Chondrocyte (in vitro differentiated cells): ENCODE results near the gene NELL1. TPM values are rescaled to one million over a fixed set of nuclear protein-coding genes. Genes with fewer than 3 reads are reported as not detected.

ENCODE experiments used
- DNase-seq: peaks from one replicate; pipeline ENCODE4 v3.0.0; 2021; ENCODE audit warnings: mixed read lengths, low spot score
- H3K27ac Mint-ChIP-seq: one replicate; pipeline ENCODE4 v1.8.0; 2021; ENCODE audit warnings: mild to moderate bottlenecking, moderate library complexity, mixed read lengths; ENCODE audit not compliant: unreplicated experiment
- H3K27me3 Mint-ChIP-seq: 2 replicates; pipeline ENCODE4 v1.8.0; 2021; ENCODE audit warnings: low read depth, mixed read lengths
- H3K36me3 Mint-ChIP-seq: 2 replicates; pipeline ENCODE4 v1.8.0; 2021; ENCODE audit warnings: low read depth, mixed read lengths
- H3K4me1 Mint-ChIP-seq: 2 replicates; pipeline ENCODE4 v1.8.0; 2021; ENCODE audit warnings: low read depth, mild to moderate bottlenecking, mixed read lengths
- H3K4me3 Mint-ChIP-seq: one replicate; pipeline ENCODE4 v1.8.0; 2021; ENCODE audit warnings: mild to moderate bottlenecking, moderate library complexity, mixed read lengths; ENCODE audit not compliant: unreplicated experiment
- H3K9me3 Mint-ChIP-seq: 2 replicates; pipeline ENCODE4 v1.8.0; 2021; ENCODE audit warnings: low read depth, mixed read lengths
- CTCF ChIP-seq: fragments of 200-600 bp; sonication (generic); IDR thresholded peaks from 2 replicates; pipeline ENCODE4 v1.5.0; 2021; ENCODE audit warnings: antibody characterized with exemption, mild to moderate bottlenecking, moderate library complexity
- total RNA-seq: library from RNA; stranded (reverse); gene quantifications from 3 replicates; pipeline ENCODE4 v1.2.1, GENCODE V29; 2021

Gene NELL1
- total RNA-seq, 1 donor from 2014 or later, result not detected

- Mint-ChIP-seq H3K36me3 (no peaks in the 10 kb centered on the region), H3K27ac (no peak overlapping the region), H3K4me1 (no peaks in the 10 kb centered on the region), H3K4me3 (no peak overlapping the region), H3K27me3 (peaks cover 3% of the 10 kb centered on the region), H3K9me3 (no peaks in the 10 kb centered on the region)
- DNase-seq, result no peak
- no peak for TF ChIP-seq CTCF
These were observed 700.6 kb downstream of the NELL1 start for GRCh38 chr11:21369947-21370346.

- Mint-ChIP-seq H3K27ac (no peak overlapping the region), H3K4me3 (no peak overlapping the region), H3K4me1 (no peaks in the 10 kb centered on the region), H3K36me3 (no peaks in the 10 kb centered on the region), H3K27me3 (peaks cover 3% of the 10 kb centered on the region), H3K9me3 (no peaks in the 10 kb centered on the region)
- no peak for TF ChIP-seq CTCF
- DNase-seq, result no peak
These were observed 701.7 kb downstream of the NELL1 start for GRCh38 chr11:21371044-21371443.

- Mint-ChIP-seq H3K4me3 (no peak overlapping the region), H3K36me3 (no peaks in the 10 kb centered on the region)
- no peak for TF ChIP-seq CTCF
These were observed 703.3 kb downstream of the NELL1 start for GRCh38 chr11:21372672-21373071.

DNA sequence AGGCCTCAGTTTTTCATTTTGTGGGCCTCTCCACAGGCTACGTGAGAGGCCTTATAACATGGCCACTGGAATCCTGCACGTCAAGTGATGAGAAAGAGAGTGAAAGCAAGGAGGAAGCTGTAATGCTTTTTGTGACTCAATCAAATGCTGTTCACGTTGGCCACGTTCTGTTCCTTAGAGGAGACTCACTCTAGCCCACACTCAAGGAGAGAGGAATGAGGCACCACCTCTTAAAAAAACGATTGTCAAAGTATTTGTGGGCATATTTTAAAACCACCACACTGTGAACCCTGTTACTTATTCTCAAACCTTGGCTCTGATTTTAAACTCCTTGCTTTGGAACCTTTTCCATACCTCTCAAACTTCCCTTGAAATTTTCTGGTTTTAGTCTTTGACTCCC lies 705.0 kb downstream of the NELL1 start:
- Mint-ChIP-seq H3K27me3 (no peaks in the 10 kb centered on the region), H3K4me1 (no peaks in the 10 kb centered on the region), H3K4me3 (no peak overlapping the region), H3K9me3 (no peaks in the 10 kb centered on the region), H3K36me3 (no peaks in the 10 kb centered on the region), H3K27ac (no peak overlapping the region)
- no peak for DNase-seq
- TF ChIP-seq CTCF, result no peak

More at GRCh38 chr11:21372672-21373071, 703.3 kb downstream of the NELL1 start:
- Mint-ChIP-seq H3K27me3 (peaks cover 3% of the 10 kb centered on the region), H3K27ac (no peak overlapping the region), H3K4me1 (no peaks in the 10 kb centered on the region), H3K9me3 (no peaks in the 10 kb centered on the region)
- DNase-seq, result no peak

- H3K4me1 Mint-ChIP-seq, result no peaks in the 10 kb centered on the region
- peaks cover 1% of the 10 kb centered on the region for H3K27me3 Mint-ChIP-seq
- no peak for TF ChIP-seq CTCF
- H3K9me3 Mint-ChIP-seq, result no peaks in the 10 kb centered on the region
- no peak overlapping the region for H3K27ac Mint-ChIP-seq
- H3K36me3 Mint-ChIP-seq, result no peaks in the 10 kb centered on the region
- DNase-seq, result no peak
- H3K4me3 Mint-ChIP-seq, result no peak overlapping the region
These were observed 716.5 kb downstream of the NELL1 start for GRCh38 chr11:21385669-21386440.
